ENCODE results near the gene LRRC2.

The LRRC2 gene

DNA sequence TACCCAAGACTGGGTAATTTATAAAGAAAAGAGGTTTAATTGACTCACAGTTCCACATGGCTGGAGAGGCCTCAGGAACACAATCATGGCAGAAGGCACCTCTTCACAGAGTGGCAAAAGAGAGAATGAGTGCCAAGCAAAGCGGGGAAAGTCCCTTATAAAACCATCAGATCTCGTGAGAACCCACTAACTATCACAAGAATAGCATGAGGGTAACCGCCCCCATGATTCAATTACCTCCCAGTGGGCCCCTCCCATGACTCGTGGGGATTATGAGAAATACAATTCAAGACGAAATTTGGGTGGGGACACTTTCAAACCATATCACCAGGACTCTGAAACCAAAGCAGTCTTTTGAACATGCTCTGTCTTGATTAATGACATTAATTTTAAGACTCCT lies 61.3 kb downstream of the LRRC2 start:
- in situ Hi-C loops (cut with MboI; ENCODE audit: low pct_unique_long_range_greater_than_20kb, low sequenced_read_pairs, unreplicated experiment) = no loop called here
- TF ChIP-seq, protein P1, sequence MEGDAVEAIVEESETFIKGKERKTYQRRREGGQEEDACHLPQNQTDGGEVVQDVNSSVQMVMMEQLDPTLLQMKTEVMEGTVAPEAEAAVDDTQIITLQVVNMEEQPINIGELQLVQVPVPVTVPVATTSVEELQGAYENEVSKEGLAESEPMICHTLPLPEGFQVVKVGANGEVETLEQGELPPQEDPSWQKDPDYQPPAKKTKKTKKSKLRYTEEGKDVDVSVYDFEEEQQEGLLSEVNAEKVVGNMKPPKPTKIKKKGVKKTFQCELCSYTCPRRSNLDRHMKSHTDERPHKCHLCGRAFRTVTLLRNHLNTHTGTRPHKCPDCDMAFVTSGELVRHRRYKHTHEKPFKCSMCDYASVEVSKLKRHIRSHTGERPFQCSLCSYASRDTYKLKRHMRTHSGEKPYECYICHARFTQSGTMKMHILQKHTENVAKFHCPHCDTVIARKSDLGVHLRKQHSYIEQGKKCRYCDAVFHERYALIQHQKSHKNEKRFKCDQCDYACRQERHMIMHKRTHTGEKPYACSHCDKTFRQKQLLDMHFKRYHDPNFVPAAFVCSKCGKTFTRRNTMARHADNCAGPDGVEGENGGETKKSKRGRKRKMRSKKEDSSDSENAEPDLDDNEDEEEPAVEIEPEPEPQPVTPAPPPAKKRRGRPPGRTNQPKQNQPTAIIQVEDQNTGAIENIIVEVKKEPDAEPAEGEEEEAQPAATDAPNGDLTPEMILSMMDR (IDR thresholded peaks at IDR 0.05; ENCODE audit: extremely low read depth, insufficient read depth, missing control alignments) = no peak
- no peak for DNase-seq (ENCODE audit: low spot score)

DNA sequence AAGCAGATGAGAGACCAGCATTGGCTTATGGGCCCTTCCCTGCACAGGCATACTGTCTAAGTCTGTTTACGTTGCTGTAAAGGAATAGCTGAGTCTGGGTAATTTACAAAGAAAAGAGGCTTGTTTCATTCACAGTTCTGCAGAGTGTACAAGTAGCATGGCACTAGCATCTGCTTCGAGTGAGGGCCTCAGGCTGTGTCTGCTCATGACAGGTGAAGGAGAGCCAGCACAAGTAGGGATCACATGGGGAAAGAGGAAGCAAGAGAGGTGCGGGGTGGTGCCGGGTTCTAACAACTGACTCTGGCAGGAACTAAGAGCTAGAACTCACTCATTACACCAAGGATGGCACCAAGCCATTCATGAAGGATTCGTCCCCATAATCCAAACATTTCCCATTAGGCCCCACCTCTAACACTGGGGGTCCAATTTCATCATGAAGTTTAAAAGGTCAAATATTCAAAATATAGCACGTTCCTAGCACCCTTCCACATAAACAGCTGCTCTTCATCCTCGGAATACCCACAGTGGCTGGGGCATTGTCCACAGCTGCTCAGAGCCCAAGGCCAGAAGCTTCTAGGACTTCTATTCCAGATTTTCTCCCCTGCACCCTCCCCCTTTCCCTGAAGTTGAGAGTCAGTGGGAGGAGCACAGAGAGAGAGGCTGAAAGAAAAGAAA lies 62.8 kb downstream of the LRRC2 start:
- TF ChIP-seq, protein P1 (IDR thresholded peaks at IDR 0.05; ENCODE audit: extremely low read depth, insufficient read depth, missing control alignments) = no peak
- in situ Hi-C loops (cut with MboI; ENCODE audit: low pct_unique_long_range_greater_than_20kb, low sequenced_read_pairs, unreplicated experiment) = no loop called here

DNA sequence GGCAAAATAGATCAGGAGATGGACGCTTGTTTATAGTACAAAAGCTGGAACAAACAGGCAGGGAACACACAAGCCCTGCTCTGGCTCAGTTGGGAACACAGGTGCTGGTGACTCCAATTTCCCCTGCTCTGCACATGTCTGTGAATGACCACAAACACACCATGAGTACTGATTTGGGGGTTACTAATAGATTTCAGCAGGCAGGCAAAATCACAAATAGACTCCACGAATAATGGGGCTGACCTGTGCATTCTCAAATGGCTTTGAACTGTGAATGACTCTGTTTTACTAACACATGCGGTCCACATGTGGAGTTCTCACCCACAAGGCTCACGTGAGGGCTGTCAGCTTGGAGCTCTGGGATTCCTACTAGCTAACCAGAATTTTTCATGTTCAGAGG lies 64.4 kb downstream of the LRRC2 start:
- TF ChIP-seq, protein P1 (IDR thresholded peaks at IDR 0.05; ENCODE audit: extremely low read depth, insufficient read depth, missing control alignments) = no peak
- DNase-seq (ENCODE audit: low spot score) = no peak
- in situ Hi-C loops (cut with MboI; ENCODE audit: low pct_unique_long_range_greater_than_20kb, low sequenced_read_pairs, unreplicated experiment) = no loop called here

More for the DNA sequence above, 62.8 kb downstream of the LRRC2 start:
- DNase-seq (ENCODE audit: low spot score) = no peak

DNA sequence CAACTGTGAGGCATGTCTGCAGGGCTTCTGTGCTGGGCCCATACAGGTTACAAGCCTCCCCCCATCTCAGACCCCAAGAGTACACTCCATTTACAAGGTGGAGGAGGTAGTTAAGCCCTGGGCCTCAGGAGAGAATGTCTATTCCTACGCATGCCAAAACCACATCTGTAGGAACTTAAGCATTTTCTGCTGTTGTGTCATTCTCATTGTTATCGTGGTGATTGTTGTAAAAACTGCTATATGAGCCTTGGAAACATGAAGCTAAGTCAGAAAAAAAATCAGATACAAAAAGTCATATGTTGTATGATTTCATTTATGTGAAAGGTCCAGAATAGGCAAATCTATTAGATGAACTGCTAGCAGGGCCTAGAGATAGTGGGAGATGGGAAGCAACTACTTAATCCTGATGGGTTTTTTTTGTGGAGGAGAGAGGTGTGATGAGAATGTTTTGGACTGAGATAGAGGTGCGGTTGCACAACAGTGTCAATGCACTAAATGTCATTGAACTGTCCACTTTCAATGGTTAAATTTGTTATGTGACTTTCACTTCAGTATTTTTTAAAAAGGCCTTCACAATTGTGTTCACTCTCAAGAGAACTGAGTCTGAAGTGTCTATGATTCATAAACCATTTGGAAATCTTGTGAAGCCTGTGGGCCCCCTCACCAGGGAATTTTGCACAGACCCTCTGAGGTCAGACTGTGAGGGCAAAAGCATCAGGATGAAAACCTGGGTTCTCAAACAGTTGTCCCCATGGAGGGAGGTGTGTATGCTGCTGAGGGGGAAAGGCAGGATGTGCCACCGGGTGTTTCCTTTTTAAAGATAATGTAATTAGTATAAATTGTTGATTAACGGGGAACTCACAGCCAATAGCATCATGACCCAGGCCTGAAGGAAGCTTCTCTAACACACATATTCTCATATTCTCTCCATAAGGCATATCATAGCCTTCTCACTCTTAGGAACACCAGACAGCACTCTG lies 65.2 kb downstream of the LRRC2 start:
- no peak for DNase-seq (ENCODE audit: low spot score)
- TF ChIP-seq, protein P1 (IDR thresholded peaks at IDR 0.05; ENCODE audit: extremely low read depth, insufficient read depth, missing control alignments) = no peak
- in situ Hi-C loops (cut with MboI; ENCODE audit: low pct_unique_long_range_greater_than_20kb, low sequenced_read_pairs, unreplicated experiment) = no loop called here

DNA sequence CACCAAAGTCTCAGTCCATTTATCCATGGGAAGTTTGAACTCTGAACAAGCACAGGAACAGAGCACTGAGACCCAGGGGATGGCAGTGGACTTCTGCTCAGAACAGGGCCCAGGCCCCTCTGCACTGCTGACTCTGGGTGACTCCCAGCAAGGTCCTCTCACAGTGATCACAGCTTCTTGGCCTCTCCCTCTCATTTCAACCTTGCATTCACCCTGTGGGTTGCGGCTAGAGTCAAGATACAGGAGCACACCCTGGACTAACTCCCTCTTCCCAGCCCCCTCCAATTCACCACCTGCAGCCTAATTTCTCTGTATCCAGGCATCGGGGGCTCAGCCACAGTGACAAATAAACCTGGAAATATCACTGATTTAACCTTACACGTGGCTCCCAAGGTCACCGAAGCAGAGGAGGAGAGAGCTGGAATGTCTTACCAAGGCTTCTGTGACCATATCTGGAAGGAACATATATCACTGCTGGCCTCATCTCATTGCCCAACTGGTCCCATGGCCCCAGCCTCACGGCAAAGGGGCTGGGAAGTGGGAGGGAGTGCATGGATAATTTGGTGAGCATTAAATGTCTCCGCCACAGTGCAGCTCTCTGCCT lies 67.1 kb downstream of the LRRC2 start:
- no peak for DNase-seq (ENCODE audit: low spot score)
- TF ChIP-seq, protein P1 (IDR thresholded peaks at IDR 0.05; ENCODE audit: extremely low read depth, insufficient read depth, missing control alignments) = no peak
- in situ Hi-C loops (cut with MboI; ENCODE audit: low pct_unique_long_range_greater_than_20kb, low sequenced_read_pairs, unreplicated experiment) = no loop called here

DNA sequence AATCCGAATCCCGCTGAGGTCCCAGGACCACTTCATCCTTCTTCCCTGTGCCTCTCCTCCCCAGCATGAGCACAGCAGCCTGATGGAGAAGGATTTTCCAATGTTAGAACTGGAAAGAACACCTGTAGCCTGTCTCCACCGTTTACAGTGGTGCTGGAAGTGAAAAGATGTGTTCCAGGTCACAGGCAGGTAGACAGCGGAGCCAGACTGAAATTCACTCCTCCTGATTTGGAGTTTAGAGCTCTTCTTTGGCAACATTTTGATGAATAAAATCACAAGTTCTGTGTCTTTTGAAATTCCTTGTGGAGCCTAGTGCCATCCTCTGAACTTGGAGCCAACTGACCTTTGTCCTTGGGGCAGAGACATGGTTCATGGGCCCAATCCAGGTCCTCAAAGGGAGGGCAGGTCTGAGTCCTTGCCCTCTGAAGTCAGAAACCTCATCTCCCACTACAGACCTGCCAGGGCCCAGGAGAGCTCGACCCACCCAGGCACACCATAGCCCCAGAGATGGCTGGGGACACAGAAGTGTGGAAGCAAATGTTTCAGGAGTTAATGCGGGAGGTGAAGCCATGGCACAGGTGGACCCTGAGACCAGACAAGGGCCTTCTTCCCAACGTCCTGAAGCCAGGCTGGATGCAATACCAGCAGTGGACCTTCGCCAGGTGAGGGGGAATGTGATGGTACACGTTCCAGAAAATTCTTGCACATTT lies 68.4 kb downstream of the LRRC2 start, which contains the start of gene RTP3:
Gene RTP3, plus strand, starts transcription at position 421 of the 710 bp plus-strand sequence. Its CDS starts 87 bp downstream, at position 508.
- DNase-seq (ENCODE audit: low spot score) = no peak
- in situ Hi-C loops (cut with MboI; ENCODE audit: low pct_unique_long_range_greater_than_20kb, low sequenced_read_pairs, unreplicated experiment) = no loop called here
- TF ChIP-seq, protein P1 (IDR thresholded peaks at IDR 0.05; ENCODE audit: extremely low read depth, insufficient read depth, missing control alignments) = no peak
